GM12864 (cell line): ENCODE data around the gene CD68.
A peak's percentile ranks its signal among the peaks of the same experiment; 100 is the strongest.
"Not testable (repeated sequence)": the region's sequence is repeated elsewhere in the genome, so short reads cannot be mapped to it uniquely, and the experiment has no call there.

Source experiments
- DNase-seq: peaks from one replicate; pipeline ENCODE4 v3.0.0-alpha.2; 2011; ENCODE audit warnings: low read depth
- H3K4me3 ChIP-seq: 2 replicates; pipeline ENCODE4 v1.5.1; 2011; ENCODE audit warnings: mild to moderate bottlenecking, low read depth, low read length, control low read depth
- CTCF ChIP-seq: IDR thresholded peaks from 2 replicates; pipeline ENCODE4 v1.5.1; 2011; ENCODE audit warnings: low read depth, mild to moderate bottlenecking, moderate library complexity, low read length, control low read depth, inconsistent platforms; ENCODE audit errors: missing control alignments

Gene CD68

DNA sequence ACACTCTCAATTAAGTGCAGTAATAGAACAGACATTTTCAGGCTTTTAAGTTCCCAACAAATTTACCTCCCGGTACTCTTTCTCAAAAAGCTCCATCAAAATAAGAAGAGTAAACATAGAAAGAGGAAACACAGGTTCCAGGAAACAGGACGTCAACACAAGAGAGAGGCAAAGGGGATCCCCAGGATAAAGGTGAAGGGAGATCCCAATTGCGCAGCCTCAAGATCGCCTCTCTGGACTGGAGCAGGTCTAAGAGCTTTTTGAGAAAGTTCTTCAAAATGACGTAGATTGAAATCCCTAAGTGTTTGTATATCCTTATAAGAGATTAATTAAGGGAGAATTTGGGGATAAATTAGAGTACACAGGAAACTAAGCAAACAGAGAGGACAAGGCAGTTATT, 39.2 kb downstream of the CD68 start:
- no peak for TF ChIP-seq CTCF
- no peak overlapping the region for H3K4me3 ChIP-seq
- DNase-seq, result no peak

GRCh38 chr17:7620835-7621234, 41.4 kb downstream of the CD68 start:
- no peak overlapping the region for H3K4me3 ChIP-seq
- TF ChIP-seq CTCF, result no peak
- DNase-seq, result no peak

DNA sequence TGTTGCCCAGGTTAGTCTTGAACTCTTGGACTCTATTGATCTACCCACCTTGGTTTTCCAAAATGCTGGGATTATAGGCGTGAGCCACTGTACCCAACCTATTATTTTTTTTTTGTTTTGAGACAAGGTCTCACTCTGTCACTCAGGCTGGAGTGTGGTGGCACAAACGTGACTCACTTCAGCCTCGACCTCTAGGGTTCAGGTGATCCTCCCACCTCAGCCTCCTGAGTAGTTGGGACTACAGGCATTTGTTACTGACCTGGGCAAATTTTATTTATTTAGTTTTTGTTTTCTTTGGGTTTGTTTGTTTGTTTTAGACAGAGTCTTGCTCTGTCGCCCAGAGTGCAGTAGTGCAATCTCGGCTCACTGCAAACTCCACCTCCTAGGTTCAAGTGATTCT, 44.2 kb downstream of the CD68 start:
- no peak for TF ChIP-seq CTCF
- no peak for DNase-seq
- H3K4me3 ChIP-seq, result no peak overlapping the region

DNA sequence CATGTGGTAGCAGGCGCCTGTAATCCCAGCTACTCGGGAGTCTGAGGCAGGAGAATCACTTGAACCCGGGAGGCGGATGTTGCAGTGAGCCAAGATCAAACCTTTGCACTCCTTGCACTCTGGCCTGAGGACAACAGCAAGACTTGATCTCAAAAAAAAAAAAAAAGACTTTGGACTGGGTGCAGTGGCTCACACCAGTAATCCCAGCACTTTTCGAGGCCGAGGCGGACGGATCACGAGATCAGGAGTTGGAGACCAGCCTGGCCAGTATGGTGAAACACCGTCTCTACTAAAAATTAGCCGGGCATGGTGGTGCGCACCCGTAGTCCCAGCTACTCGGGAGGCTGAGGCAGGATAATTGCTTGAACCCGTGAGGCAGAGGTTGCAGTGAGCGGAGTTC, 46.3 kb downstream of the CD68 start:
- not testable (repeated sequence) for H3K4me3 ChIP-seq, DNase-seq

GRCh38 chr17:7626307-7626706, 46.9 kb downstream of the CD68 start:
- H3K4me3 ChIP-seq, result no peak overlapping the region
- no peak for TF ChIP-seq CTCF
- no peak for DNase-seq

DNA sequence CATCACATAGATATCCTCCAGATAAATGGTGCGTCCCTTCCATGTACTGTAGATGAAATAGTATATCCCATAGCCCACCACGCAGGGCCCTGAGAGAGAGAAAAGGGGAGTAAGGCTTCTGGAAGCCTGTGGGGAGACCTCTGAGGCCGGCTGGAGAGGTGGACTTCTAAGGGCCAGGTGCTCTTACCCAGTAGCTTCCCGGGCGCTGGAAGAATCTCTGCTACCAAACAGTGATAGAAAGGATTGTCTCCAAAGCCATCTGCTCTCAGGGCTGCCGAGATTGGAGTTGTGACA, 47.5 kb downstream of the CD68 start:
- TF ChIP-seq CTCF, result no peak
- peak overlapping the region; percentile 80 for H3K4me3 ChIP-seq
- no peak for DNase-seq

- H3K4me3 ChIP-seq, result peak within 1 kb of the TSS; percentile 80
- DNase-seq, result peak; percentile 75
- no peak for TF ChIP-seq CTCF
Observed at GRCh38 chr17:7627250-7628121, 48.0 kb downstream of the CD68 start, which contains the start of gene SAT2. SAT2 (minus strand) TSS chr17:7627821; CDS start chr17:7627635, 186 bp downstream.
